ENCODE results near the gene DOC2A. TPM values are rescaled to one million over a fixed set of nuclear protein-coding genes. Genes with fewer than 3 reads are reported as not detected.

The DOC2A gene
- total RNA-seq, 1 donor from 2014 or later: 3.1 TPM

GRCh38 chr16:30027588-30028437 is 17.0 kb upstream of the DOC2A start:
- Mint-ChIP-seq H3K27me3 (ENCODE audit: insufficient read depth, low read depth) (peaks cover 9% of the 10 kb centered on the region), H3K4me3 (peak overlapping the region; percentile 48), H3K4me1 (peaks cover 37% of the 10 kb centered on the region), H3K27ac (no peak overlapping the region), H3K9me3 (no peaks in the 10 kb centered on the region), H3K36me3 (no peaks in the 10 kb centered on the region)
- DNase-seq (ENCODE audit: low spot score): no peak
- Histone ChIP-seq H2AFZ (replicated peaks) (no peak overlapping the region), H3K4me3 (no peak overlapping the region), H3K36me3 (no peaks in the 10 kb centered on the region), H3K4me1 (peaks cover 21% of the 10 kb centered on the region), H3K9ac (no peak overlapping the region), H3K27ac (no peak overlapping the region), H4K20me1 (ENCODE audit: low read depth) (peaks cover 37% of the 10 kb centered on the region), H3F3A (ENCODE audit: low read depth) (peaks cover 18% of the 10 kb centered on the region), H3K4me2 (no peak overlapping the region), H3K79me2 (ENCODE audit: low read depth) (no peaks in the 10 kb centered on the region), H3K27me3 (peaks cover 5% of the 10 kb centered on the region), H3K9me3 (ENCODE audit: low read depth) (no peaks in the 10 kb centered on the region)
- TF ChIP-seq EZH2 (IDR thresholded peaks at IDR 0.05): no peak
- no peak for TF ChIP-seq EZH2phosphoT487 (IDR thresholded peaks at IDR 0.05)
- TF ChIP-seq CTCF (IDR thresholded peaks at IDR 0.05): no peak

DNA sequence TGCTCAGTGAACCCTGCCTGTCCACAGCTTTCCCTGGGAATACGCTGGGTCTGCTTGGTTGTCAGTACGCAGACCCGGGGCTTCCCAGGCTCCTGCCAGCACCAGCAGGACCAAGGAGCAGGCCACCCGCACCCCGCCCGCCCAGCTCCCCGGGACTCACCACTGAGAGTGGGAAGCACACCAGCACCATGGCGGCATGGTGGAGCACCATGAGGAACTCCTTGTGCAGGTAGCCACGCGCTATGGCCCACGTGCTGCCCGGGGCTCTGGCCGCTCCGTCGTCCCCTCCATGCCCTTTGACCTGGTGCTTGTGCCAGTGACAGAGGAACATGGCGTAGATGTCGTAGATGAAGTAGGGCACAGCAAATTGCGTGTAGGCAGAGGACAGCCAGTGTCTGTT is 15.6 kb upstream of the DOC2A start:
- H2AFZ ChIP-seq (replicated peaks): no peak overlapping the region
- H4K20me1 ChIP-seq (ENCODE audit: low read depth): peaks cover 37% of the 10 kb centered on the region
- peaks cover 27% of the 10 kb centered on the region for H3K4me1 Mint-ChIP-seq
- H3K4me2 ChIP-seq: no peak overlapping the region
- no peak overlapping the region for H3K27ac ChIP-seq
- no peaks in the 10 kb centered on the region for H3K79me2 ChIP-seq (ENCODE audit: low read depth)
- H3K36me3 Mint-ChIP-seq: no peaks in the 10 kb centered on the region
- H3K4me3 ChIP-seq: no peak overlapping the region
- peaks cover 9% of the 10 kb centered on the region for H3K27me3 Mint-ChIP-seq (ENCODE audit: insufficient read depth, low read depth)
- H3K9me3 Mint-ChIP-seq: no peaks in the 10 kb centered on the region
- H3K9ac ChIP-seq: no peak overlapping the region
- TF ChIP-seq CTCF (IDR thresholded peaks at IDR 0.05): no peak
- TF ChIP-seq EZH2 (IDR thresholded peaks at IDR 0.05): no peak
- TF ChIP-seq EZH2phosphoT487 (IDR thresholded peaks at IDR 0.05): no peak
- DNase-seq (ENCODE audit: low spot score): no peak
- no peak overlapping the region for H3K4me3 Mint-ChIP-seq
- H3F3A ChIP-seq (ENCODE audit: low read depth): peaks cover 14% of the 10 kb centered on the region
- peaks cover 14% of the 10 kb centered on the region for H3K4me1 ChIP-seq
- H3K27me3 ChIP-seq: no peaks in the 10 kb centered on the region
- no peaks in the 10 kb centered on the region for H3K9me3 ChIP-seq (ENCODE audit: low read depth)
- no peak overlapping the region for H3K27ac Mint-ChIP-seq
- H3K36me3 ChIP-seq: no peaks in the 10 kb centered on the region

DNA sequence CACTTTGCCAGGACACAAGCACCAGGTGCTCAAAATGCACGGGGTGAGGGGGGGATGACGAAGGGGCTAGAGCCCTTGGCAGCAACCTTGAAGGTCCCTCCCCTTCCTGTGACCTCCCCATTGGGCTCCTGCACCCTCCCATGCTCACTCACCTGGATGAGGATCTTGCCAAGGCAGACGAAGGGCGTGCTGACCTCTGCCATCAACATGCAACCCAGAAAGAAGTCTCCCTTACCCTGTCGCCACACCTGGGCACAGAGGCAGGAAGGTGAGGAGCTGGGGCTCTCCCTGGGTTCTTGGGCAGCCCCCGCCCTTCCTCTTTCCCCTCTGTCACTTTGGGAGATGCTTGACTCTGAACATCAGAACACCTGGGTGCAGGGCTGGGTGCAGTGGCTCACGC is 14.7 kb upstream of the DOC2A start:
- no peak overlapping the region for H3K4me3 Mint-ChIP-seq
- Histone ChIP-seq H3K4me2 (no peak overlapping the region), H4K20me1 (ENCODE audit: low read depth) (peaks cover 37% of the 10 kb centered on the region), H3K36me3 (no peaks in the 10 kb centered on the region), H2AFZ (replicated peaks) (no peak overlapping the region), H3K79me2 (ENCODE audit: low read depth) (no peaks in the 10 kb centered on the region), H3F3A (ENCODE audit: low read depth) (peaks cover 10% of the 10 kb centered on the region), H3K9me3 (ENCODE audit: low read depth) (no peaks in the 10 kb centered on the region), H3K27ac (no peak overlapping the region), H3K9ac (no peak overlapping the region), H3K27me3 (peaks cover 5% of the 10 kb centered on the region), H3K4me3 (no peak overlapping the region), H3K4me1 (peaks cover 9% of the 10 kb centered on the region)
- no peak overlapping the region for H3K27ac Mint-ChIP-seq
- no peaks in the 10 kb centered on the region for H3K9me3 Mint-ChIP-seq
- DNase-seq (ENCODE audit: low spot score): no peak
- peaks cover 28% of the 10 kb centered on the region for H3K4me1 Mint-ChIP-seq
- H3K36me3 Mint-ChIP-seq: no peaks in the 10 kb centered on the region
- TF ChIP-seq EZH2phosphoT487 (IDR thresholded peaks at IDR 0.05) (no peak), CTCF (IDR thresholded peaks at IDR 0.05) (no peak), EZH2 (IDR thresholded peaks at IDR 0.05) (no peak)
- peaks cover 13% of the 10 kb centered on the region for H3K27me3 Mint-ChIP-seq (ENCODE audit: insufficient read depth, low read depth)

Data from neural progenitor cell (in vitro differentiated cells).